MM.1S (cell line): ENCODE data around the gene DDX60.

Experiments
- CTCF ChIP-seq: fragments of 300-600 bp; sonication (generic); IDR thresholded peaks from 2 replicates; pipeline ENCODE4 v1.5.1; 2016; ENCODE audit warnings: antibody characterized with exemption, low read length, mixed read lengths
- EZH2 ChIP-seq: fragments of 300-600 bp; sonication (generic); optimal IDR thresholded peaks from 2 replicates; pipeline ENCODE3; 2017; ENCODE audit warnings: low read depth, mild to moderate bottlenecking, antibody characterized with exemption, low read length, mixed read lengths
- EZH2phosphoT487 ChIP-seq: fragments of 300-600 bp; sonication (generic); IDR thresholded peaks from 2 replicates; pipeline ENCODE4 v1.6.1; 2018; ENCODE audit warnings: antibody characterized with exemption, low read length

- no peak for TF ChIP-seq CTCF
- no peak for TF ChIP-seq EZH2
- no peak for TF ChIP-seq EZH2phosphoT487
Observed at GRCh38 chr4:168309781-168310180, 8.8 kb downstream of the DDX60 start.
